Uterus (tissue), 4 donors: ENCODE data around the gene TBX6. TPM values are rescaled to one million over a fixed set of nuclear protein-coding genes. Genes with fewer than 3 reads are reported as not detected.

Source experiments
- DNase-seq, 2 donors: peaks; one replicate each; pipeline ENCODE4 v3.0.0-alpha.2; 2019 to 2020
- H3K27ac ChIP-seq, 2 donors: fragments of 200-600 bp; sonication (generic); 1 replicate in 1 of 2; 2 replicates in 1 of 2; pipeline ENCODE4 v1.5.1; 2016 to 2018
- H3K27me3 ChIP-seq, 2 donors: fragments of 200-600 bp; sonication (generic); one replicate each; pipeline ENCODE4 v1.5.1; 2018 to 2019; ENCODE audit warnings: control low read depth in 1 of 2
- H3K36me3 ChIP-seq, 2 donors: fragments of 200-600 bp; sonication (generic); one replicate each; pipeline ENCODE4 v1.5.1; 2019; ENCODE audit warnings: control low read depth in 1 of 2
- H3K4me1 ChIP-seq, 2 donors: fragments of 200-600 bp; sonication (generic); one replicate each; pipeline ENCODE4 v1.5.1; 2018 to 2019; ENCODE audit warnings: control low read depth in 1 of 2
- H3K4me3 ChIP-seq, 2 donors: fragments of 200-600 bp; sonication (generic); 1 replicate in 1 of 2; 2 replicates in 1 of 2; pipeline ENCODE4 v1.5.1; 2018 to 2019; ENCODE audit warnings: mild to moderate bottlenecking in 1 of 2
- H3K9me3 ChIP-seq, 2 donors: fragments of 200-600 bp; sonication (generic); one replicate each; pipeline ENCODE4 v1.5.1; 2019; ENCODE audit warnings: control low read depth in 1 of 2
- CTCF ChIP-seq, 4 experiments: fragments of 200-600 bp in 2 of 4; fragments of 450-650 bp in 2 of 4; sonication (generic) in 2 of 4; IDR thresholded peaks; one replicate each; pipeline ENCODE4 v1.5.1; 2016 to 2019; ENCODE audit warnings: antibody characterized with exemption in 4 of 4, mild to moderate bottlenecking in 2 of 4, moderate library complexity in 1 of 4
- POLR2A ChIP-seq, 2 donors: fragments of 450-650 bp; IDR thresholded peaks; one replicate each; pipeline ENCODE4 v1.6.1; 2016; ENCODE audit warnings: antibody characterized with exemption in 2 of 2, mild to moderate bottlenecking in 1 of 2, moderate library complexity in 1 of 2
- intact Hi-C: fragments of 100-400 bp; cut with DNase I; formaldehyde crosslinking; loops from one replicate; pipeline ENCODE4 v1.15.1; 2023; ENCODE audit warnings: low total_unique reads
- total RNA-seq, 4 donors: library from RNA; depleted of rRNA in 3 of 4; stranded (reverse); fragments of >200 nt in 3 of 4; gene quantifications; one replicate each; pipeline versions ENCODE4 v1.1.0 to v1.2.4, GENCODE V29; 2014 to 2023
- donor health status: DM: yes; HTN: yes; CAD: no.

TBX6 gene
- total RNA-seq, 4 donors from 2014 or later, result 0.21 to 1.3 TPM; not detected in 2

DNA sequence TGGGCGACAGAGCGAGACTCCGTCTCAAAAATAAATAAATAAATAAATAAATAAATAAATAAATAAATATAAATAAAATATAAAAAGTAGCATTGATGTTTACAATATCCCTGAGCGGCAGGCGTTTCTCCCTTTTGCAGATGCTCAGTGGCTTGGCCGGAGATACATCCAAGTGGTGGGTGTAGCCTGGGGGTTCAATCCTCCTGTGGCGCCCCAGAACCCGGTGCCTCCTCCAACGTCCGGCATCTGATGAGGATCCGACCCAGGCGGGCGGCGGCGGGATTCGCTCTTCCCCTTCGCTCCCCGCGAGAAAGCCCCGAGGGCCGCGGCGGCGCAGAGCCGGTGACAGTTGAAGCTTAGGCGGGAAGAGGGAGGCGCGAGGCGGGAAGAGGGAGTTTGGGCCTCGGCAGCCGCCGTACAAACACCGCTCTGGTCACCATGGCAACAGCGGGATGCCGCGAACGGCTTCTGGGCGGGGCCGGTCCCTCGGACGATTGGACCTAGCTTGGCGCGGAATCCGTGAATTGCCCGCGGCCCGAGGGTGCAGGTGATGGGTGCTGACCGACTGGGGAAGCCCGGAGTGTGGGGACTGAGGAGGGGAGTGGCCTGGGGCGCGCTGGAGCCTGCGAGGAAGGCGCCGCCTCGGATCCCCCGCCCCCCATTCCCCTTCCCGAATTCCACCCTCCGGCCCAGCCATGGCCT lies 38.9 kb downstream of the TBX6 start:
- Histone ChIP-seq H3K27ac (peak overlapping the region; percentile 39 to 54), H3K4me3 (peak overlapping the region; percentile 71 to 76), H3K27me3 (no peaks in the 10 kb centered on the region), H3K9me3 (no peaks in the 10 kb centered on the region), H3K4me1 (peaks cover 0 to 6% of the 10 kb centered on the region in 2 donors), H3K36me3 (no peaks in the 10 kb centered on the region)
- peak; percentile 92 to 93 for DNase-seq
- intact Hi-C loops, result no loop called here
- TF ChIP-seq CTCF (IDR thresholded peaks at IDR 0.05) (no peak), POLR2A (IDR thresholded peaks at IDR 0.05) (peak in 1 of 2 donors; percentile 25)

DNA sequence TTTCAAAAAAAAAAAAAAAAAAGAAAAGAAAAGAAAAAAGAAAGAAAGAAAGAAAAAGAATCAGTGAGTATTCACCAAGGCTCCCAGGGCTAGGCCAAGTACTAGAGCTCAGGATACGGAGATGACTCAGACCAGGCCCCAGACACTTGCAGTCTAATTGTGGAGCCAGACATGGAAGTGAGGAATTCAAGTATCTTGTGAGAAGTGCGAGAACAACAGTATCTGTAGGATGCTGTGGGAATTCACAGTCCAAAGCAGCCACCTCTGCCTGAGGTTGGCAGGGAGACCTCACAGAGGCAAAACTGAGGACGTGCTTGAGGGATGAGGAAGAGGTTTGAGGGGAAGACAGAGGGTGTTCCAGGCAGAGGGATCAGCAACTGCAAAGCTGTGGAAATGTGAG lies 40.2 kb downstream of the TBX6 start:
- Histone ChIP-seq H3K27ac (no peak overlapping the region), H3K4me1 (peaks cover 0 to 6% of the 10 kb centered on the region in 2 donors), H3K9me3 (no peaks in the 10 kb centered on the region), H3K27me3 (no peaks in the 10 kb centered on the region), H3K4me3 (no peak overlapping the region), H3K36me3 (no peaks in the 10 kb centered on the region)
- TF ChIP-seq CTCF (IDR thresholded peaks at IDR 0.05) (no peak), POLR2A (IDR thresholded peaks at IDR 0.05) (no peak)
- DNase-seq, result no peak
- intact Hi-C loops, result no loop called here

- DNase-seq, result no peak
- no peaks in the 10 kb centered on the region for H3K27me3 ChIP-seq
- no peaks in the 10 kb centered on the region for H3K36me3 ChIP-seq
- peaks cover 0 to 6% of the 10 kb centered on the region in 2 donors for H3K4me1 ChIP-seq
- TF ChIP-seq POLR2A (IDR thresholded peaks at IDR 0.05) (no peak), CTCF (IDR thresholded peaks at IDR 0.05) (no peak)
- intact Hi-C loops, result no loop called here
- no peak overlapping the region for H3K27ac ChIP-seq
- no peaks in the 10 kb centered on the region for H3K9me3 ChIP-seq
- H3K4me3 ChIP-seq, result no peak overlapping the region
Observed at GRCh38 chr16:30049871-30050270, 41.9 kb downstream of the TBX6 start.

DNA sequence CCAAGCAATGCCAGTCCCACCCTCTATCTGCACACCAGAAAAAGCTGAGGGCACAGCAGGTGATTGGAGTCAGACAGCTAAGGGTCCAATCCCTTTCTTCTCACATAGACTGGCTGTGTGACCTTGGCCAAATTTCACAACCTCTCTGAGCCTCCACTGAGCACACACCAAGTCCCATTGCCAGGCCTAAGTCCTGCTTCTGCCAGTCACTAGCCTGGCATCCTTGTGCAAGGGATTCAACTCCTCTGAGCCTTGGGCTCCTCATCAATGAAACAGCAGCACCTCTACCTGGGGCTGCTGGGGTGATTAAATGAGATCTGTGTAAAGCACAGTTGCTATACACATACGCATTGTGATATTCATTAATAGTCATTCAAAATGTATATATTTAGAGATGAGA lies 45.1 kb downstream of the TBX6 start:
- intact Hi-C loops, result no loop called here
- H3K9me3 ChIP-seq, result no peaks in the 10 kb centered on the region
- no peaks in the 10 kb centered on the region for H3K4me1 ChIP-seq
- TF ChIP-seq CTCF (IDR thresholded peaks at IDR 0.05) (no peak), POLR2A (IDR thresholded peaks at IDR 0.05) (no peak)
- H3K4me3 ChIP-seq, result no peak overlapping the region
- no peak for DNase-seq
- H3K27me3 ChIP-seq, result no peaks in the 10 kb centered on the region
- no peak overlapping the region for H3K27ac ChIP-seq
- H3K36me3 ChIP-seq, result no peaks in the 10 kb centered on the region

DNA sequence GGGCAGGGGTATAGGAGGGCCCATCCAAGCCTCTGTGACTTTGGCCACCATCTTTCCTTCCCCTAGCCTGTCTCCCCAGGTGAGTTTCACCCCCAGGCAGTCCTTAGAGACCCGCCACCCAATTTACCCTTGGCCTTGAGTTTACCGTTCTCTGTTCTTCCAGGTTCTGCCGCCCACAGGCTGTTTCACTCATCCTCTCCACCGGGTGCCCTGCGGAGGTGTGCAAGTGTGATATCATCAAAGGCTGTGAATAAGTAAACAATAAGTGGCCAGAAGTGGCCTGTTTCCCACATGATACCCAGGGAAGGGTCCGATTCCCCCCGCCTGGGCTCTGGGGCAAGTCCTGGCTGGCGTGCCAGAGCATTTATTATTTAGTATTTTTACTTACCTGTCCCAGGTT lies 45.5 kb downstream of the TBX6 start:
- H3K9me3 ChIP-seq, result no peaks in the 10 kb centered on the region
- no peaks in the 10 kb centered on the region for H3K4me1 ChIP-seq
- H3K27me3 ChIP-seq, result no peaks in the 10 kb centered on the region
- TF ChIP-seq POLR2A (IDR thresholded peaks at IDR 0.05), result no peak
- TF ChIP-seq CTCF (IDR thresholded peaks at IDR 0.05), result no peak
- no peak overlapping the region for H3K27ac ChIP-seq
- no peaks in the 10 kb centered on the region for H3K36me3 ChIP-seq
- H3K4me3 ChIP-seq, result no peak overlapping the region
- intact Hi-C loops, result no loop called here
- DNase-seq, result no peak
